ENCODE data around the gene LINGO4. TPM values are rescaled to one million over a fixed set of nuclear protein-coding genes. Genes with fewer than 3 reads are reported as not detected.

LINGO4 gene
- total and polyA plus RNA-seq, 2 of the 13 experiments (the other 11 are each of a cell fraction or from before 2014, with no cell fraction given), result 0.02 to 0.05 TPM

- TF ChIP-seq ZNF264 (CRISPR knock-in tag; IDR thresholded peaks at IDR 0.05) (no peak), FOXP1 (IDR thresholded peaks at IDR 0.05) (no peak), FOXP1 (CRISPR knock-in tag; IDR thresholded peaks at IDR 0.05) (peak; percentile 69), CBX5 (CRISPR knock-in tag; IDR thresholded peaks at IDR 0.05; ENCODE audit: borderline replicate concordance) (0 out of 2 replicates have a peak, but pooled peaks have one; percentile 27), HDAC2 (CRISPR knock-in tag; IDR thresholded peaks at IDR 0.05) (peak; percentile 57; the same call in 1 of the 2 replicates), ZNF225 (CRISPR knock-in tag; IDR thresholded peaks at IDR 0.05) (no peak), HOXA7 (CRISPR knock-in tag; IDR thresholded peaks at IDR 0.05) (no peak), TMF1 (CRISPR knock-in tag; IDR thresholded peaks at IDR 0.05; ENCODE audit: low read depth) (no peak), ZNF703 (CRISPR knock-in tag; IDR thresholded peaks at IDR 0.05; ENCODE audit: borderline replicate concordance) (no peak), ZNF782 (CRISPR knock-in tag; IDR thresholded peaks at IDR 0.05; ENCODE audit: borderline replicate concordance) (no peak), ZNF24 (IDR thresholded peaks at IDR 0.05) (no peak), RCOR2 (CRISPR knock-in tag; IDR thresholded peaks at IDR 0.05) (no peak), YY1 (IDR thresholded peaks at IDR 0.05; ENCODE audit: insufficient read depth, insufficient replicate concordance, low read depth, low read length) (peak; percentile 58), FOXA3 (CRISPR knock-in tag; IDR thresholded peaks at IDR 0.05) (peak; percentile 86), ZNF451 (CRISPR knock-in tag; IDR thresholded peaks at IDR 0.05) (0 out of 2 replicates have a peak, but pooled peaks have one; percentile 43)
- TF ChIP-seq, protein P1, sequence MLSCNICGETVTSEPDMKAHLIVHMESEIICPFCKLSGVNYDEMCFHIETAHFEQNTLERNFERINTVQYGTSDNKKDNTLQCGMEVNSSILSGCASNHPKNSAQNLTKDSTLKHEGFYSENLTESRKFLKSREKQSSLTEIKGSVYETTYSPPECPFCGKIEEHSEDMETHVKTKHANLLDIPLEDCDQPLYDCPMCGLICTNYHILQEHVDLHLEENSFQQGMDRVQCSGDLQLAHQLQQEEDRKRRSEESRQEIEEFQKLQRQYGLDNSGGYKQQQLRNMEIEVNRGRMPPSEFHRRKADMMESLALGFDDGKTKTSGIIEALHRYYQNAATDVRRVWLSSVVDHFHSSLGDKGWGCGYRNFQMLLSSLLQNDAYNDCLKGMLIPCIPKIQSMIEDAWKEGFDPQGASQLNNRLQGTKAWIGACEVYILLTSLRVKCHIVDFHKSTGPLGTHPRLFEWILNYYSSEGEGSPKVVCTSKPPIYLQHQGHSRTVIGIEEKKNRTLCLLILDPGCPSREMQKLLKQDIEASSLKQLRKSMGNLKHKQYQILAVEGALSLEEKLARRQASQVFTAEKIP (CRISPR knock-in tag; IDR thresholded peaks at IDR 0.05; ENCODE audit: borderline replicate concordance), result no peak
- TF ChIP-seq, protein P2, sequence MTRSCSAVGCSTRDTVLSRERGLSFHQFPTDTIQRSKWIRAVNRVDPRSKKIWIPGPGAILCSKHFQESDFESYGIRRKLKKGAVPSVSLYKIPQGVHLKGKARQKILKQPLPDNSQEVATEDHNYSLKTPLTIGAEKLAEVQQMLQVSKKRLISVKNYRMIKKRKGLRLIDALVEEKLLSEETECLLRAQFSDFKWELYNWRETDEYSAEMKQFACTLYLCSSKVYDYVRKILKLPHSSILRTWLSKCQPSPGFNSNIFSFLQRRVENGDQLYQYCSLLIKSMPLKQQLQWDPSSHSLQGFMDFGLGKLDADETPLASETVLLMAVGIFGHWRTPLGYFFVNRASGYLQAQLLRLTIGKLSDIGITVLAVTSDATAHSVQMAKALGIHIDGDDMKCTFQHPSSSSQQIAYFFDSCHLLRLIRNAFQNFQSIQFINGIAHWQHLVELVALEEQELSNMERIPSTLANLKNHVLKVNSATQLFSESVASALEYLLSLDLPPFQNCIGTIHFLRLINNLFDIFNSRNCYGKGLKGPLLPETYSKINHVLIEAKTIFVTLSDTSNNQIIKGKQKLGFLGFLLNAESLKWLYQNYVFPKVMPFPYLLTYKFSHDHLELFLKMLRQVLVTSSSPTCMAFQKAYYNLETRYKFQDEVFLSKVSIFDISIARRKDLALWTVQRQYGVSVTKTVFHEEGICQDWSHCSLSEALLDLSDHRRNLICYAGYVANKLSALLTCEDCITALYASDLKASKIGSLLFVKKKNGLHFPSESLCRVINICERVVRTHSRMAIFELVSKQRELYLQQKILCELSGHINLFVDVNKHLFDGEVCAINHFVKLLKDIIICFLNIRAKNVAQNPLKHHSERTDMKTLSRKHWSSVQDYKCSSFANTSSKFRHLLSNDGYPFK (CRISPR knock-in tag; IDR thresholded peaks at IDR 0.05; ENCODE audit: borderline replicate concordance), result no peak
- TF ChIP-seq, protein P3, sequence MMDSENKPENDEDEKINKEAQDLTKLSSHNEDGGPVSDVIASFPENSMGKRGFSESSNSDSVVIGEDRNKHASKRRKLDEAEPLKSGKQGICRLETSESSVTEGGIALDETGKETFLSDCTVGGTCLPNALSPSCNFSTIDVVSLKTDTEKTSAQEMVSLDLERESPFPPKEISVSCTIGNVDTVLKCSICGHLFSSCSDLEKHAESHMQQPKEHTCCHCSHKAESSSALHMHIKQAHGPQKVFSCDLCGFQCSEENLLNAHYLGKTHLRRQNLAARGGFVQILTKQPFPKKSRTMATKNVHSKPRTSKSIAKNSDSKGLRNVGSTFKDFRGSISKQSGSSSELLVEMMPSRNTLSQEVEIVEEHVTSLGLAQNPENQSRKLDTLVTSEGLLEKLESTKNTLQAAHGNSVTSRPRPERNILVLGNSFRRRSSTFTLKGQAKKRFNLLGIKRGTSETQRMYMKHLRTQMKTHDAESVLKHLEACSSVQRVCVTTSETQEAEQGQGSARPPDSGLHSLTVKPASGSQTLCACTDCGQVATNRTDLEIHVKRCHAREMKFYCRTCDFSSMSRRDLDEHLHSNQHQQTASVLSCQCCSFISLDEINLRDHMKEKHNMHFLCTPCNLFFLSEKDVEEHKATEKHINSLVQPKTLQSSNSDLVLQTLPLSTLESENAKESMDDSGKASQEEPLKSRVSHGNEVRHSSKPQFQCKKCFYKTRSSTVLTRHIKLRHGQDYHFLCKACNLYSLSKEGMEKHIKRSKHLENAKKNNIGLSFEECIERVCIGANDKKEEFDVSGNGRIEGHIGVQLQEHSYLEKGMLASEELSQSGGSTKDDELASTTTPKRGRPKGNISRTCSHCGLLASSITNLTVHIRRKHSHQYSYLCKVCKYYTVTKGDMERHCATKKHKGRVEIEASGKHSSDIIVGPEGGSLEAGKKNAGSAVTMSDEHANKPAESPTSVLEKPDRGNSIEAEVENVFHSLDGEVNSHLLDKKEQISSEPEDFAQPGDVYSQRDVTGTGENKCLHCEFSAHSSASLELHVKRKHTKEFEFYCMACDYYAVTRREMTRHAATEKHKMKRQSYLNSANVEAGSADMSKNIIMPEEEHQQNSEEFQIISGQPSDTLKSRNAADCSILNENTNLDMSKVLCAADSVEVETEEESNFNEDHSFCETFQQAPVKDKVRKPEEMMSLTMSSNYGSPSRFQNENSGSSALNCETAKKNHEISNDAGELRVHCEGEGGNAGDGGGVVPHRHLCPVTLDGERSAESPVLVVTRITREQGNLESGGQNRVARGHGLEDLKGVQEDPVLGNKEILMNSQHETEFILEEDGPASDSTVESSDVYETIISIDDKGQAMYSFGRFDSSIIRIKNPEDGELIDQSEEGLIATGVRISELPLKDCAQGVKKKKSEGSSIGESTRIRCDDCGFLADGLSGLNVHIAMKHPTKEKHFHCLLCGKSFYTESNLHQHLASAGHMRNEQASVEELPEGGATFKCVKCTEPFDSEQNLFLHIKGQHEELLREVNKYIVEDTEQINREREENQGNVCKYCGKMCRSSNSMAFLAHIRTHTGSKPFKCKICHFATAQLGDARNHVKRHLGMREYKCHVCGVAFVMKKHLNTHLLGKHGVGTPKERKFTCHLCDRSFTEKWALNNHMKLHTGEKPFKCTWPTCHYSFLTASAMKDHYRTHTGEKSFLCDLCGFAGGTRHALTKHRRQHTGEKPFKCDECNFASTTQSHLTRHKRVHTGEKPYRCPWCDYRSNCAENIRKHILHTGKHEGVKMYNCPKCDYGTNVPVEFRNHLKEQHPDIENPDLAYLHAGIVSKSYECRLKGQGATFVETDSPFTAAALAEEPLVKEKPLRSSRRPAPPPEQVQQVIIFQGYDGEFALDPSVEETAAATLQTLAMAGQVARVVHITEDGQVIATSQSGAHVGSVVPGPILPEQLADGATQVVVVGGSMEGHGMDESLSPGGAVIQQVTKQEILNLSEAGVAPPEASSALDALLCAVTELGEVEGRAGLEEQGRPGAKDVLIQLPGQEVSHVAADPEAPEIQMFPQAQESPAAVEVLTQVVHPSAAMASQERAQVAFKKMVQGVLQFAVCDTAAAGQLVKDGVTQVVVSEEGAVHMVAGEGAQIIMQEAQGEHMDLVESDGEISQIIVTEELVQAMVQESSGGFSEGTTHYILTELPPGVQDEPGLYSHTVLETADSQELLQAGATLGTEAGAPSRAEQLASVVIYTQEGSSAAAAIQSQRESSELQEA (CRISPR knock-in tag; IDR thresholded peaks at IDR 0.05; ENCODE audit: not compliant biosample characterization), result no peak
Observed at GRCh38 chr1:151832318-151832980, 27.2 kb upstream of the LINGO4 start (continued).

Measured in HepG2 (cell line).